HPDE6-E6E7 (cell line): ENCODE measurements around the gene SPOP.
"Not testable (repeated sequence)": the region's sequence is repeated elsewhere in the genome, so short reads cannot be mapped to it uniquely, and the experiment has no call there.

Experiments
- DNase-seq: peaks from one replicate; pipeline ENCODE4 v3.0.0; 2011; ENCODE audit warnings: missing footprints; ENCODE audit errors: extremely low spot score

Gene SPOP

DNA sequence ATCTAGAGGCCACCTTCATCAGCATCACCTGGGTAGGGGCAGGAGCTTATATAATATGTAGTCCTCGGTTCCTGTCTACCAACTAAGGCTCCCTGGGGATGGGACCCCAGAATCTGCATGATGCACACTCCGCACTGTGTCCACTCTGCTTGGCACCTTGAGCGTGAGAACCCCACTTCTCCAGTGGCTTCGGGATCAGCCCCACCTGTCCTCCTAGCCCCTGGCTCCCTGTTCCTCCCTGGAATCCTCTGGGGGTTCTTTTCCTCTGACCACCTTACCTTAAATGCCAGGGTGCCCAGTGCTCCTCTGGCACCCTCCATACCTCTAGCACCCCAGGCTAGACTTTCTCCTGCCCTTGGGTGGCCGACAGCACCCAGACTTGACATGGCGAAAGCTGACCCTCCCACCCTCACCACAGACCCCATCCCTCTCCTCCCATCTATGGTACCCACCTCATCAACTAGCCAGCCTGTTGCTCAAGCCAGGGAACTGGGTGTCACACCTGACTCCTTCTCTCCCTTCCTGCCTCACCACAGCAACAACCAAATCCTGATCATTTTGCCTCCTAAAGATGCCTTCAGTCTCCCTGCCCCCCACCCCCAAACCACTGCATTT lies 105.0 kb downstream of the SPOP start:
- no peak for DNase-seq

DNA sequence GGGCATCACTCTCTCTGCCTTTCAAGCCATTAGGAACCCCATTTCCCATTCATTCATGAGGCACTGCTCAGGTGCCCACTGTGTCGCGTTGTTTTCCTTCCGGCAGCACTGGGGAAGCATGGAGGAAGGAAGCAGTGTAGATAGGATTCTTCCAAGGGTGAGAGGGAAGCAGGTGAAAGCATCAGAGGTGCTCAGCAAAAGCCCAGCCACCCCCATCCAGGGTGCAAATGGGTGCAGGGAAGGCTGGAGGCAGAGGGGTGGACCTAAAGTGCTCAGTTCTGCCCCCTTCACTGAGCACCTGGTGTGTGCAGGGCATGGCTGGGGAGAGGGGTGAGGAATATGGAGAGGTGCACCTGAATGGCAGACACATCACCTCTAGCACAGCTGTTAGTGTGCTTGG lies 105.7 kb downstream of the SPOP start:
- DNase-seq: no peak

DNA sequence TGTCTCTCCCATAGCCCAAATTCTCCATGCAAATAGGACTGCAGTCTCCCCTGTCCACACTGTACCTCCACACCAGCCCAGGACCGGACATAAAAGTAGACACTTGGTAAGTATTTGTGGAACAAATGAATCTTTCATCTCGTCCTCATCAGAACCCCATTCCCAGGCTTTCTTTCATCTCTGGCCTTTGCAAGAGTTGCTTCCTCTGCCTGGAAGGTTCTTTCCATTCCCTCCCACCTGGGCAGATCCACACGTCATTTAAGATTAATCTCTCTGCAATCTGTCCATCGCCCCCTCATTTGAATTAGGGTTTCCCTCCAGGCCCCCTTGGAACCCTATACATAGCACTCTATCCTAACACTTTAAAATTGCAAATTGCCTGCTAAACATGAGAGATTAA lies 106.1 kb downstream of the SPOP start:
- no peak for DNase-seq

- no peak for DNase-seq
Observed at GRCh38 chr17:49571283-49571682, 106.6 kb downstream of the SPOP start.

DNA sequence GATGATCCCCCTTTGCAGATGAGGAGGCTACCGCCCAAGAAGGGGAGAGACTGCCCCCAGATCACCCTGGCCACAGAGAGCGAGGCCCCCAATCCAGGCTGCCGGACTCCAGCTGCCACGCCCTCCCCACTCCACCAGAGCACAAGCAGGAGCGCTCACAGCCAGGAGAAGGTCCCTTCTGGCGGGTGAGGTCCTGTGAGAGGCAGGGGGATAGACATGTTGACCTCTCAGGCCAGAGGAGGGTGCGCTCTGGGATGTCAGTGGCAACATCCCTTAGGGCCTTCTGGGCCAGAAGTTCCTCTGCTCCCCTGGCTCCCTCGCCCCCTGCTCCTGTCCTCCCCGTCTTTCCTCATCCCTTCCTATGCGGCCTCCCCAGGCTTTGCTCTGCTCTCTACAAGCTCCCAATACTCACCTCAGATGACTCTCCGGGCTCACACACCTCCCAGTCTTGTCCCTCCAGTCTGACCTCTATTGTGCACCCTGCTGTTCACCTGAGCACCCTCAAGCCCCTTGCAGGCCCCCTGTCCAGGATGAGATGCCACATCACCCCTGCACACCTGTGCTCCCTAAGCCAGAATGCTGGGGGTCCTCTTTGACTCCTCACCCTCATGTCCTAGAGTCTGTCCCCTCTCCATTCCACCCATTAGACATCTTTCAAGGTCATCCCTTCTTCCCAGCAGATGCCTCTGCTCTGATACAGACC lies 107.2 kb downstream of the SPOP start:
- DNase-seq: no peak

- DNase-seq: not testable (repeated sequence)
Observed at GRCh38 chr17:49568695-49569047, 109.2 kb downstream of the SPOP start.

DNA sequence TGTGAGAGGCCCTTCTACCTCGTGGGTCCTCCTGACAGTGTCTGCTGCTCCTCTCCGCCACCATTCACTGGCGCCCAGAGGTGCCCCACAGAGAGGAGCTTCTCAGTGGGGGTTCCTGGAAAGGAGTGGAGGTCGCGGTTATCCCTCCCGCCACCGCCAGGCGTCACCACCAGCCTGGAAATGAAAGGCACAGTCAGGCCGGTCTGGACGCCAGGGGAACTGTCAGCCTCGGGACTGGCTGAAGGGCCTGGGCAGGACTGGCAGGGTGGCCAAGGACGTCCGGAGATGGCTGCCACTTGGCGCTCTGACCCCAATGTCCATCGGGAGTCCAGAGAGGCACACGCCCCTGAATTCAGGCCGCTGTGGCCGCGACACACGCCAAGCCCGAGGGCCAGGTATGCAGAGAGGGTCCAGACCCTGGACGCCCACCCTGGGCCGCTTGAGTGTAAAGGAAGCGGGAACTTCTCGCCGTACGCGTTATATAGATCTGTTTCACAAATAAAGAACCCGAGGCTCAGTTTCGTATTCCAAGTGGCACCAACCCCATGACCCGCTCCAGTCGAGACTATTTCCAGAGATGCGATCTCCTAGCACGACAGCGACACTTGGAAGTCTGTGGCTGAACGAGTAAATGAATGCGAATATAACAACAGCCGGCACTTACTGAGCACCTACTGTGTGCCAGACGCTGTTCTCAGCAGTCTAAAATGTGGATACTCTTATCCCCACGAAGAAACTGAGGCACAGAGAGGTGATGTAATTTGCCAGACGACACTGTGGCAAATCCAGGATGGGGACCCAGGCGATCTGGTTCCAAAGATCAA lies 109.8 kb downstream of the SPOP start:
- no peak for DNase-seq

- no peak for DNase-seq
Observed at GRCh38 chr17:49567104-49567521, 110.8 kb downstream of the SPOP start.

- DNase-seq: no peak
Observed at GRCh38 chr17:49566668-49567071, 111.2 kb downstream of the SPOP start.

- no peak for DNase-seq
Observed at GRCh38 chr17:49565948-49566491, 111.9 kb downstream of the SPOP start.

GRCh38 chr17:49564638-49565037 lies 113.3 kb downstream of the SPOP start:
- no peak for DNase-seq

- DNase-seq: no peak
Observed at GRCh38 chr17:49557312-49558024, 120.4 kb downstream of the SPOP start.

GRCh38 chr17:49556223-49556943 lies 121.5 kb downstream of the SPOP start:
- peak; percentile 77 for DNase-seq

DNA sequence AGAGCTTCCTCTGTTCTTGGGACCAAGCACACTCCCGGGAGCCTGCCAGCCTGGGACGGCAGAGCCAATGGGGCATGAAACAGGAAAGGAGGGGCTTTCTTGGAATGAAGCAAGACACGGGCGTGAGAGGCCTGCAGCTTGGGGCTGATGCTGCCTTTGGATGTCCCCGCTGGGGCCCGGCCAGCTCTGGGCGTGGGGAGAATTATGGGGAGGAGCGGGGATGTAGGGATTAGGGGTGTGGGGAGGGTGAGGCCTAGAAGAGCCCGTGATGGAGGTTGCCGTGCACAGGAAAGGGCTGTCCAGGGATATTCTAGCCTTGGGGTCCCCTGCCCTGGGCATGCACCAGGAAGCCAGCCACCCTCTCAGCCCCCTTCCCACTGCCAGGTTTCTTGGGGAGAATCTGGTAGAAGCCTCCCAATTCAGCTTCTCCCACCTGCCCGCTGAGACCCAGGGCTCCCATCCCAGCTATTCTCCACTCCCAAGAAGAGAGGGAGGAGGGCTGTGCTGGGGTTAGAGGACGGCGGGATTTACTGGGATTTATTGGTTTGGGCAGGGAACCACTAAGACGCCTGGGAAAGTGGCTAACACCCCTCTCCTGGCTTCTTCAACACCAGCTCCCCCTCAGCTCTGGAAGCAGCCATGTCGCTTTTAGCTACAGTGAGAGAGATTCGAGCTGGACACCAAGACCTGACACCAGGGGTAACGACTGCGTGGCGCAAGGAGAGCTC lies 122.2 kb downstream of the SPOP start:
- DNase-seq: no peak

DNA sequence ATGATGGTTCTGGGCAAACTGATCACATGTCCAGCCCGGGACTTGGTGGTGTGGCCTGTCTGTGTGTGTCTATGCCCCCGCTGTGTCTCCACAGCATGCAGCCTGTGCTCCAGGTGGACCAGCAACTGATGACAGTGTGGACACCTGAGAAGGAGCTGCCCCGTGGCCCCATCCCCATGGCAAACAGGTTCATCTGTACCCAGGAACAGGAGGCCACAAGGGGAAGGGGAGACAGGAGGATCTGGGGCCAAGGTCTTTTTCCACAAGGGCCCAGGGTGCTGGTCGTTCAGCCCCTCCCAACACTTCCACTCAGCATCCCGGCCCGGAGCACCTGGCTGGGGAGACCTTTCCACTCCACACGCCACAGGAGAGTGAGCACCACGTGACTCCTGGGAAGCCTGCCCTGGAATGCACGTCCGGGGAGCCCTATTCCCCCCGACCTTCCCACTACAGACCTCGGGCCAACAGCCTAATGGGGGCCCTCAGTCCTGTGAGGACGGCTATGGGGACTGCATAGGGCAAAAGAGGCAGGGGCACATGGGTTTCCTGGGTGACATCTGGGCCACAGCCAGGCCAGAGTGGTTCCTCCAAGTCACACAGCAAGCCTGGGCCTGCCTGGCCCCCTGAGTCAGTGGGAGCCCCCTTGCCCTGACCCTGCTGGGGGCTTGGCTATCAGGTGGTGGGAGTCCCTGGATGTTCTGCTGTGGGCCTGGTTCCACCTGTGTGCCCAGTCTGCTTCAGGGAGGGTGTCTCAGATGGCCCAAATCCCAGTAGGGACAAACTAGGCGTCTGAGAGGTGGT lies 123.0 kb downstream of the SPOP start:
- no peak for DNase-seq

GRCh38 chr17:49553676-49554335 lies 124.1 kb downstream of the SPOP start:
- DNase-seq: no peak

GRCh38 chr17:49552070-49552751 lies 125.7 kb downstream of the SPOP start:
- no peak for DNase-seq

DNA sequence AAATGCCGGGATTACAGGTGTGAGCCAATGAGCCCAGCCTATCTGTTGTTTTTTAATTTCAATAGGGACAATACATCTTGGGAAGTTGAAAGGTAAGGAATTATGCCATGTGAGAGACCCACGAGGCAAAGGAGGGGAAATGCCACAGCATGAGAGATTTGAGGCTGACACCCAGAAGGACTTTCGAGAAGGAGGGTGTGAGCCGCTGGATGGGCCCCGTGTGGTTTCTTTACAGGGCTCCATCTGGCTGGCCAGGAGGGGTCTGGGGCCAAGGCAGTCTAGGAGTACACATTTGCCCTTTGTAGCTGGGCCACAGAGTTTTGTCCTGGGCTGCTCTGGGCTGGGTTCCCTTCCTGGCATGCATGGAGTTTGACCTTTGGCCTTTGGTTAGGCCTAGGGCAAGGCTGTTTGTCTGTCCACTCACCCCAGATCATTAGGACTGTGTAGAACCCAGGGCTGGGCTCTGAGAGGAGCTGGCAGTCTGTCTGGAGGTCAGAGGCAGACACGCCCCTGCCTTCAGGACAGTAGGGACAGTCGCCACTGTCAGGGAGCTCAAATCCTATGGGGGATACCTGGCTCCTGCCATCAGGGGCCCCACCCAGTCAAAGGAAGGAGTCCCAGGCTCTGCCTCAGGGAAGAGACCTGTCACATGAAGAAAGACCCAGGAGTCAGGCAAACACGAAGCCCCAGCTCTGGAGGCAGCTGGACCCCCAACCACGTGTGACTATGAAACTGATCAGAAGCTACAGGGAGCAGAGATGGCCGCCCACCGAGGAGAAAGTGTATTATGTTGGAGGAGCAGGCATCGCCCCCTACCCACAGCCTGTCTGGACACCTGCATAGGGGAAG lies 126.5 kb downstream of the SPOP start:
- no peak for DNase-seq
